Natural killer cell treated with Interleukin-12 subunit alpha and Interleukin-12 subunit beta and Interleukin-15 and Interleukin-18, amount 100 ng/mL, for 72 hours (primary cell): ENCODE results near the gene ZCCHC3. TPM values are rescaled to one million over a fixed set of nuclear protein-coding genes. Genes with fewer than 3 reads are reported as not detected.
"Not testable (repeated sequence)": the region's sequence is repeated elsewhere in the genome, so short reads cannot be mapped to it uniquely, and the experiment has no call there.

Source experiments
- ATAC-seq, 2 donors: fragments of 150-1000 bp; cut with Tn5 transposase in 1 of 2; sonication (Bioruptor Pico), chemical (Tn5 transposase) in 1 of 2; 2 replicates each; pipeline ENCODE4 v1.10.0; 2021
- DNase-seq: peaks from one replicate; pipeline ENCODE4 v3.0.0; 2022; ENCODE audit warnings: low spot score
- H3K27ac Mint-ChIP-seq, 2 donors: 1 replicate in 1 of 2; 2 replicates in 1 of 2; pipeline ENCODE4 v1.8.0; 2022; ENCODE audit warnings: mixed read lengths in 2 of 2, mild to moderate bottlenecking in 1 of 2, moderate library complexity in 1 of 2
- H3K27me3 Mint-ChIP-seq, 2 donors: 1 replicate in 1 of 2; 2 replicates in 1 of 2; pipeline ENCODE4 v1.8.0; 2022; ENCODE audit warnings: mixed read lengths in 2 of 2
- H3K36me3 Mint-ChIP-seq: one replicate; pipeline ENCODE4 v1.8.0; 2022; ENCODE audit warnings: mixed read lengths
- H3K4me1 Mint-ChIP-seq, 2 donors: 1 replicate in 1 of 2; 2 replicates in 1 of 2; pipeline ENCODE4 v1.8.0; 2022; ENCODE audit warnings: low read depth in 2 of 2, mixed read lengths in 2 of 2, mild to moderate bottlenecking in 1 of 2
- H3K4me3 Mint-ChIP-seq: one replicate; pipeline ENCODE4 v1.8.0; 2022; ENCODE audit warnings: mixed read lengths
- H3K9me3 Mint-ChIP-seq: 2 replicates; pipeline ENCODE4 v1.8.0; 2022; ENCODE audit warnings: mixed read lengths
- total RNA-seq, 2 donors: library from RNA; stranded (reverse); gene quantifications; one replicate each; pipeline ENCODE4 v1.2.3, GENCODE V29; 2022

Gene ZCCHC3, protein sequence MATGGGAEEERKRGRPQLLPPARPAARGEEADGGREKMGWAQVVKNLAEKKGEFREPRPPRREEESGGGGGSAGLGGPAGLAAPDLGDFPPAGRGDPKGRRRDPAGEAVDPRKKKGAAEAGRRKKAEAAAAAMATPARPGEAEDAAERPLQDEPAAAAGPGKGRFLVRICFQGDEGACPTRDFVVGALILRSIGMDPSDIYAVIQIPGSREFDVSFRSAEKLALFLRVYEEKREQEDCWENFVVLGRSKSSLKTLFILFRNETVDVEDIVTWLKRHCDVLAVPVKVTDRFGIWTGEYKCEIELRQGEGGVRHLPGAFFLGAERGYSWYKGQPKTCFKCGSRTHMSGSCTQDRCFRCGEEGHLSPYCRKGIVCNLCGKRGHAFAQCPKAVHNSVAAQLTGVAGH
- total RNA-seq = 10 to 100 TPM; 18.7 to 20.6 TPM

- no peaks in the 10 kb centered on the region for H3K9me3 Mint-ChIP-seq
- peak; percentile 91 to 95 for ATAC-seq
- H3K36me3 Mint-ChIP-seq = peaks cover 18% of the 10 kb centered on the region
- peaks cover 38 to 49% of the 10 kb centered on the region in 2 donors for H3K4me1 Mint-ChIP-seq
- H3K27me3 Mint-ChIP-seq = no peaks in the 10 kb centered on the region
- H3K4me3 Mint-ChIP-seq = peak within 1 kb of the TSS; percentile 98
- H3K27ac Mint-ChIP-seq = peak within 1 kb of the TSS; percentile 99 to 100
- DNase-seq = peak; percentile 91
Observed at GRCh38 chr20:297098-297924, at the start of gene ZCCHC3. Gene ZCCHC3, plus strand, starts transcription at chr20:297570. Its CDS starts 17 bp downstream, at chr20:297587.

DNA sequence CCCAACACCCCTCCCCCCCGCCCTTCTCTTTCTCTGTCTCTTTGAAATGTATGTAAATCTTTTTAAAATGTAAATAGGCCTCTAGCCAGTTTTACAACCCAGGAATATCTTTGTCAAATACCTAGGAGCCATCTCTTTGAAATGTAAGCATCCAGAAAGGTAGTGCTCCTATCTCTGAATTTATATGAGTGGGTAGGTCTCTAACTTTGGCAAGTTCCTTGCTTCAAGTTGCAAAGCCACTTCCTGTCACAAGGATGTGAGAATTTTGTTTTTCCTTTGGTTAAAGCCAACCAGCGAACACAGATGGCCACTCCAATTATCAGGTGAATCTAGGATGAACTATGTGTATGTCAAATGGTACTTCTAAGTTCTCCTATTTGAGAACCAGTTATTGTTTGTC, 46.0 kb upstream of the ZCCHC3 start:
- Mint-ChIP-seq H3K27me3 (peaks cover 0 to 5% of the 10 kb centered on the region in 2 donors), H3K4me3 (no peak overlapping the region), H3K36me3 (no peaks in the 10 kb centered on the region), H3K27ac (no peak overlapping the region), H3K4me1 (peaks cover 6 to 7% of the 10 kb centered on the region in 2 donors), H3K9me3 (no peaks in the 10 kb centered on the region)
- no peak for ATAC-seq
- no peak for DNase-seq

- ATAC-seq (no peak), DNase-seq (no peak)
- Mint-ChIP-seq H3K27ac (no peak overlapping the region), H3K4me3 (no peak overlapping the region), H3K27me3 (peaks cover 5 to 7% of the 10 kb centered on the region in 2 donors), H3K9me3 (no peaks in the 10 kb centered on the region), H3K4me1 (peaks cover 6 to 7% of the 10 kb centered on the region in 2 donors), H3K36me3 (no peaks in the 10 kb centered on the region)
Observed at GRCh38 chr20:252801-253200, 44.6 kb upstream of the ZCCHC3 start.

GRCh38 chr20:253447-253846, 43.9 kb upstream of the ZCCHC3 start:
- H3K4me1 Mint-ChIP-seq, H3K9me3 Mint-ChIP-seq, H3K27ac Mint-ChIP-seq, H3K4me3 Mint-ChIP-seq, DNase-seq, H3K36me3 Mint-ChIP-seq, ATAC-seq: not testable (repeated sequence)
- H3K27me3 Mint-ChIP-seq = peaks cover 8 to 13% of the 10 kb centered on the region in 2 donors

DNA sequence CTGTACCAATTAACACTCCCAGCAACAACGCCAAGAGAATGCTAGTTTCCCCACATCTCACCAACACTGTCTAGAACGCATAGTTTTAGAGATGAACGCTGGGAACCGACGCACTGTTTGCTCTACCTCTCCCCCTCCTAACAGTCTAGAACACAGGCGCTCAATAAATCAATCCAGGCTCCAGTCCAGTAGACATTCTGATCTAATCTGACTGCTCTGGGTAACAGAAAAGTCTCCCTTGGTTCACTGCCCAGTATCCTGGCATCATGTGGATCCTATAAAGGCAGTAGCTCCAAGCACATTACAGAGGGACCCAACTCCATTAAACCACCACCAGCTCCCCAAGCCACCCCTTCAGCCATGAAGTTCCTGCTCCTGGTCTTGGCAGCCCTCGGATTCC, 40.0 kb upstream of the ZCCHC3 start, which contains the start of gene DEFB132:
TSS of gene DEFB132 (plus strand) at position 306 of the 400 bp plus-strand sequence. CDS start at position 361, 55 bp downstream.
- DNase-seq = no peak
- Mint-ChIP-seq H3K27me3 (peaks cover 17 to 27% of the 10 kb centered on the region in 2 donors), H3K36me3 (no peaks in the 10 kb centered on the region), H3K4me3 (no peak within 1 kb of the TSS), H3K9me3 (no peaks in the 10 kb centered on the region), H3K27ac (no peak within 1 kb of the TSS), H3K4me1 (peaks cover 0 to 3% of the 10 kb centered on the region in 2 donors)
- ATAC-seq = no peak

DNA sequence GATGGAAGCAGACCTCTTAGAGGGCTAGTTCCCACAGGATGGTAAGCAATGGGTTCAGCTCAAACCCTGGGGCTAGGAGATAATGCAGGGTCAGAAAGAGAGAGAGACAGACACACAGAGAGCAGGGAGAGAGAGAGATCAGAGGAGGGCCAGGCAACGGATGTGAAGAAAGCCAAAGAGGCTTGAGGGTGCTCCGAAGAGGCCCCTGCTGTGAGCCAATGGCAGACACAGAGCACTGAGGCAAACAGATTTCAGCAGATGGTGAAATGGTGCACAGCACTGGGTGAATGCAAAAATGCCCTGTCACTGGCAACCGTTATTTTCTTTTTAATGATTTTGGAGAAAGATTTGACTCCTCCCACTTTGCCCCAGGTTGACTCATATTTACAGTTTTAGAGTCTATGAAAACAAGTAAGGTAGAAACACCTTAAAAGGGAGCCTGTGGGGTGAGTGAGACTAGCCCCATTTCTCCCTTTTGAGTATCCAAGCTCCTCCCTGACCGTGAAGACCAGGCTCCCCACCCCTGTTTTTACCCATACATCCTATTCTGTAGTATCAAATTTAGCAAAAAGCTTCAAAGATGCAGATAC, 39.0 kb upstream of the ZCCHC3 start:
- H3K4me3 Mint-ChIP-seq = no peak overlapping the region
- no peak overlapping the region for H3K27ac Mint-ChIP-seq
- H3K27me3 Mint-ChIP-seq = peaks cover 17 to 27% of the 10 kb centered on the region in 2 donors
- DNase-seq (no peak), ATAC-seq (no peak)
- no peaks in the 10 kb centered on the region for H3K9me3 Mint-ChIP-seq
- no peaks in the 10 kb centered on the region for H3K36me3 Mint-ChIP-seq
- H3K4me1 Mint-ChIP-seq = peaks cover 0 to 3% of the 10 kb centered on the region in 2 donors

DNA sequence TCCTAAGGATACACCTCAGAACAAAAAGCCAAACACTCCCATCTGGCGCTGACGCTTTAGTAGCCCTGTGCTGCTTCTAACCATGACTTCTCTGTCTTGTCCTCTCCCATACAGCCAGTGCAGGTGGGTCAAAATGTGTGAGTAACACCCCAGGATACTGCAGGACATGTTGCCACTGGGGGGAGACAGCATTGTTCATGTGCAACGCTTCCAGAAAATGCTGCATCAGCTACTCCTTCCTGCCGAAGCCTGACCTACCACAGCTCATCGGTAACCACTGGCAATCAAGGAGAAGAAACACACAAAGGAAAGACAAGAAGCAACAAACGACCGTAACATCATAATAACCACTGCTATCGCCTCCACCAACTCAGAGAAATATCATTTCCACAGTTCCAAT, 38.4 kb upstream of the ZCCHC3 start:
- Mint-ChIP-seq H3K4me1 (peaks cover 0 to 3% of the 10 kb centered on the region in 2 donors), H3K36me3 (no peaks in the 10 kb centered on the region), H3K27me3 (peaks cover 17 to 27% of the 10 kb centered on the region in 2 donors), H3K27ac (no peak overlapping the region), H3K9me3 (no peaks in the 10 kb centered on the region), H3K4me3 (no peak overlapping the region)
- ATAC-seq (peak in 1 of 2 donors; percentile 17), DNase-seq (no peak)

DNA sequence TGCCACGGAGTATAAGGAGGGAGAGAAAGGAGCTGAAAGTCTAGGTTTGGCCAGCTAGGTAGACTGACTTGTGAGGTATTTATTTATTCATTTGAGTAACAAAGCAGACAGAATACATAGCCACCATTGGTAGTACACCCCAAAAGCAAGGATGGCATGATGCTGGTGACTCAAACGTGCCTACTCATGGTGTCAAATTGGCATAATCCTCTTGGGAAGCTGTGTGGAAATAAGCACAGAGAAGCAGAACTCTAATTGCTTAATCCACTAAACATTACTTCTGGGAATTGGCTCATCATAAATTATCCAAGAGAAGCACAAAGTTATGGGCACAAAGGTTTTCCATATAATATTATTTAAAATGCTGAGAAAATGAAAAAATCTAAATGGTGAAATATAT, 37.4 kb upstream of the ZCCHC3 start:
- H3K4me1 Mint-ChIP-seq = peaks cover 0 to 3% of the 10 kb centered on the region in 2 donors

GRCh38 chr20:263701-264100, 33.7 kb upstream of the ZCCHC3 start:
- H3K4me1 Mint-ChIP-seq = peaks cover 11 to 13% of the 10 kb centered on the region in 2 donors
- DNase-seq (no peak), ATAC-seq (no peak)
- no peaks in the 10 kb centered on the region for H3K9me3 Mint-ChIP-seq
- H3K27ac Mint-ChIP-seq = no peak overlapping the region
- H3K4me3 Mint-ChIP-seq = no peak overlapping the region
- no peaks in the 10 kb centered on the region for H3K36me3 Mint-ChIP-seq
- H3K27me3 Mint-ChIP-seq = peaks cover 16 to 21% of the 10 kb centered on the region in 2 donors

More for the DNA sequence above, 37.4 kb upstream of the ZCCHC3 start:
- Mint-ChIP-seq H3K27me3 (peaks cover 17 to 27% of the 10 kb centered on the region in 2 donors), H3K4me3 (no peak overlapping the region), H3K36me3 (no peaks in the 10 kb centered on the region), H3K27ac (no peak overlapping the region), H3K9me3 (no peaks in the 10 kb centered on the region)
- DNase-seq (no peak), ATAC-seq (no peak)

DNA sequence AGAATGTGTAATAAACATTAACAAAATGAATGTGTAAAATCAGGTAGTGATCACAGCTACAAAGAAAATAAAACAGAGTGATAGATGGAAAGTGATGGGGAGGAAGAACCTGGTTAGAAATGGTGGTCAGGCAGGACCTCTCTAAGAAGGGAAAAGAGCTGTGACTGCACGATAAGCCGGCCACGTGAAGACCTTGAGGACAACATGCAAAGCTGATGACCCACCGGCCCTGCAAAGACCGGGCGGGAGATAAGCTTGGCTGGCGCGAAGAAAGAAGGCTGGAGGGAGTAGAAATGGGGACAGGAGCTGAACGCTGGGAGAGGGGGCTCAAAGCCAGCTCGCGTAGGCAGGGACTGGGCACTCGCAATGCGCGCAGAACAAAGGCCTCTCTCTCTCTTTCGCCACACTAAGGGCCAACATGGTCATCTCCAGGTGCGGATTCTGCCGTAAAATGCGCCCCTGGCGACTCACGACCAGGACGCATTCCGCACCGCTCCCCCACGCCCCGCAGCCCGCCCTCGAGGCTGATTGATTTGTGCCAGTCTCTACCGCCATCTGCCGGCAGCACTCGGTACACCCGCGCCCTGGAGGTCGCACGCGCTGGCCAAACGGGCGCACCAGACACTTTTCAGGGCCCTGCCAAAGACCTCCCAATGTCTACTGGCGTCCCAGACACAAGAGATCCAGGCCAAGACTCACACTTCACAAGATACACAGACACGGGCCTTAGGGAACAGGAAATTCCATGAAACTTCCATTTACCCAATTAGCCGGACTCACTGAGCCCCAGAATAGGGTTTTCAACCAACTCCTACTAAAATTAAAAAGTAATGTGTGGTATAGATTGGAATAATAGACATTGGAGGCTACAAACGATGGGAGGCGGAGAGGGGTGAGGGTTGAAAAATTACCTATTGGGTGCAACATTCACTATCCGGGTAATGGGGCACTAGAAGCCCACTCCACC, 30.5 kb upstream of the ZCCHC3 start:
- peaks cover 10 to 11% of the 10 kb centered on the region in 2 donors for H3K4me1 Mint-ChIP-seq
- ATAC-seq (peak; percentile 92 to 93), DNase-seq (peak; percentile 87)
- H3K36me3 Mint-ChIP-seq = no peaks in the 10 kb centered on the region
- H3K9me3 Mint-ChIP-seq = no peaks in the 10 kb centered on the region
- peaks cover 8 to 10% of the 10 kb centered on the region in 2 donors for H3K27me3 Mint-ChIP-seq
- H3K4me3 Mint-ChIP-seq = peak overlapping the region; percentile 90
- no peak overlapping the region for H3K27ac Mint-ChIP-seq

DNA sequence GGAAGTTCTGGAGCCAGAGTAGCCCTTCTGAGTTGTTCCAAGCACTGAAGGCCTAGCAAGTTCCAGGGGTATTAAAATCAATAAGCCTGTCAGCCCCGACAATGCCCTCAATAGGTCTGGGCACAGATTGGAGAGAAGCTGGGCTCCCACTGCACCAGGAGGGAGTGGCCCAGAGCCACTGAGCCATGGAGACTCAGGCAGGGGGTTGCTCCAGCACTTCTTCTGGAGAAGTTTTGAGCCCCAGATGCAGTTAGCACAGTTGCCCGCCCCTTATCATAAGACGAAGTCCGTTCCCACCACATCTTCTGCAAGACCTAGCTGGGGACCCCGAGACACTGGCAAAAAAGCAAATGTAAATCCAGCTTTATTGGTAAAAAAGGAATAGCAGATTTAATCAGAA, 26.9 kb upstream of the ZCCHC3 start:
- Mint-ChIP-seq H3K36me3 (no peaks in the 10 kb centered on the region), H3K27me3 (peaks cover 8 to 10% of the 10 kb centered on the region in 2 donors), H3K4me3 (no peak overlapping the region), H3K9me3 (no peaks in the 10 kb centered on the region), H3K27ac (no peak overlapping the region), H3K4me1 (peaks cover 10 to 11% of the 10 kb centered on the region in 2 donors)
- ATAC-seq = no peak
- DNase-seq = no peak

- no peak overlapping the region for H3K27ac Mint-ChIP-seq
- no peaks in the 10 kb centered on the region for H3K36me3 Mint-ChIP-seq
- H3K9me3 Mint-ChIP-seq = no peaks in the 10 kb centered on the region
- ATAC-seq (no peak), DNase-seq (no peak)
- no peak overlapping the region for H3K4me3 Mint-ChIP-seq
- H3K27me3 Mint-ChIP-seq = peaks cover 7% of the 10 kb centered on the region in 2 donors
- peaks cover 10 to 11% of the 10 kb centered on the region in 2 donors for H3K4me1 Mint-ChIP-seq
Observed at GRCh38 chr20:271069-271468, 26.3 kb upstream of the ZCCHC3 start.
